GM03348 (cell line): ENCODE results near the gene FGF6.
"Not testable (repeated sequence)": the region's sequence is repeated elsewhere in the genome, so short reads cannot be mapped to it uniquely, and the experiment has no call there.

Experiments
- DNase-seq: peaks from one replicate; pipeline ENCODE4 v3.0.0; 2012; ENCODE audit warnings: low spot score

The FGF6 gene

GRCh38 chr12:4445156-4446101, at the start of gene FGF6:
Gene FGF6, minus strand, starts transcription at chr12:4445815. Its CDS starts 245 bp downstream, at chr12:4445570.
- no peak for DNase-seq

DNA sequence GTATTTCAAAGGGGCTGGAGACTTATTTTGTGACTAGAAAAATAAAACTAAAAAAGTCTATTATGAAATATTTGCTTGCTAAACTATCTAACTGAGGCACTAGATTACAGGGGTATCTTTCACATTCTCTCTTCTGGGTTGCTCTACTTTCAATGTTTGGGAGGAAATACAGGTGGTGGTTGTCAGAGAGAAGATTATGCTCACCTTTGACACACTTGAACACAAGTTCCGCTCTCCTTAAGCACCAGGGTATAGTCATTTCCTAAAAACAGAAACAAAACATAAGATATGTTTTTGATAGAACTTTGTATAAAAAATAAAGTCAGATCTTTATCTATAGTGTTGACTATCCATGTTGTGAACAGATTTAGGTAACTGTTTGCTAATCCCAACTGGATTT, 45.4 kb upstream of the FGF6 start:
- no peak for DNase-seq

DNA sequence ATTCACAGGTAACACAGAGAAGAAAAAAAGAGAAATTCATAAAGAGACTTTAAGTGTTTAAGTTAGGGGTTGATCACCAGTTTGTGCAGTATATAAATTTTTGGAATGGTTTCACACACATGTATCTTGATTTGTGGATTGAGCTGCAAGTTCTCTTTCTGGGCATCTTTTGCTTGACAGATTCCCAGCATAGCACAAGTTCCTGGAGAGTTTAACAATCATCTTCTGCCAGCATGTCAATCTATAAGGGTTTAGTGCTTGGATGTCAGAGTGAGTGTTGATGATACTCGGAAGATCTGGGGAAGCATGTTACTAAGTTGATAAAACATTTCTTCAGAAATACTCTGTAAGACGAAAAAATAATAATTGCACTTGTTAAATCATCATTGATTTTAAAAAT, 43.9 kb upstream of the FGF6 start:
- no peak for DNase-seq

DNA sequence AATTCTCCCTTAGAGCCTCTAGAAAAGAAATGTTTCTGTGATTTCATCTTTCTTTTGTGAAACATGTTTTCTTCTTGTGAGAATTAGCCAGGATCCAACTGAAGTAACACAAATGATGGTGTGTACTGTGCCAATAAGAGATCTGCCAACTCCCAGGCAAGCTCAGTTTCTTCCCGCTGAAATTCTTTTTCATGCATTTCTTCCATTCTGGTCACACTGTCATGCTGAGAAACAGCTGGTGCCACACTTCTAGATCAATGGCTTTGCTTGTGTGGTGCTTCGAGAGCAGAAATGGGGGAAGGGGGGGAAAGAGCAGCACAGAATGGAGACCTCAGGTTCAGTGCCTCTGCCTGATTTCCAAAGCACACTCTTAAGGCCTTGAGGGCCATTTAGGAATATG, 41.4 kb upstream of the FGF6 start:
- no peak for DNase-seq

DNA sequence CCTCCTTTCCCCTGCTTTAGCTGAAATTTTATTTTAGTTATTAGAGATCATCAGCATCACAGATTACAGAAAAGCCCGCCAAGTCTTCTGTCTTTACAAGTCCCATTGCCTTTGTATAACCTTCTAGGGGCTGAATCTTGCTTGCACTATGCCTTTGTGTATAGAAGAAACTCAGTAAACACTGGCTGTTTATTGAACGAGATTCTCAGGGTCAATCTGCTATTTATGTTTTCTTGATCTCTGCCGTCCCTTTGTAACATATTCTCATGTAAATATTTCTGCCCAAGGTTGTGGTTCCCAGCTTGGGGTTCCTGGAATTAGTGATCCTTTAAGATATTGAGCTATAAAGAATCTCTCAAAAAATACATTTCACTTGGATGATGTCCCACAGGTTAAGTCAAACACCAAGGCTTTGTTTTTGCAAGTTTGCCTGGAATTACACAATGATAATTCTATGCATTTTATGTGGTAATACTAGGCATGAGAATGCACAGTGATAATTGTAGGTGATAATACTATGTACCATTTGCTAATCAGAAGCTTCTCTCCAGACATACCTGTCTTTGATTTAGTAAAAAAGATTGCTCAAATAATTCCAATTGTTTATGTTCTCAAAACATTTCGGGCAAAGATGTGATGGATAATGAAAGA, 40.6 kb upstream of the FGF6 start:
- no peak for DNase-seq

DNA sequence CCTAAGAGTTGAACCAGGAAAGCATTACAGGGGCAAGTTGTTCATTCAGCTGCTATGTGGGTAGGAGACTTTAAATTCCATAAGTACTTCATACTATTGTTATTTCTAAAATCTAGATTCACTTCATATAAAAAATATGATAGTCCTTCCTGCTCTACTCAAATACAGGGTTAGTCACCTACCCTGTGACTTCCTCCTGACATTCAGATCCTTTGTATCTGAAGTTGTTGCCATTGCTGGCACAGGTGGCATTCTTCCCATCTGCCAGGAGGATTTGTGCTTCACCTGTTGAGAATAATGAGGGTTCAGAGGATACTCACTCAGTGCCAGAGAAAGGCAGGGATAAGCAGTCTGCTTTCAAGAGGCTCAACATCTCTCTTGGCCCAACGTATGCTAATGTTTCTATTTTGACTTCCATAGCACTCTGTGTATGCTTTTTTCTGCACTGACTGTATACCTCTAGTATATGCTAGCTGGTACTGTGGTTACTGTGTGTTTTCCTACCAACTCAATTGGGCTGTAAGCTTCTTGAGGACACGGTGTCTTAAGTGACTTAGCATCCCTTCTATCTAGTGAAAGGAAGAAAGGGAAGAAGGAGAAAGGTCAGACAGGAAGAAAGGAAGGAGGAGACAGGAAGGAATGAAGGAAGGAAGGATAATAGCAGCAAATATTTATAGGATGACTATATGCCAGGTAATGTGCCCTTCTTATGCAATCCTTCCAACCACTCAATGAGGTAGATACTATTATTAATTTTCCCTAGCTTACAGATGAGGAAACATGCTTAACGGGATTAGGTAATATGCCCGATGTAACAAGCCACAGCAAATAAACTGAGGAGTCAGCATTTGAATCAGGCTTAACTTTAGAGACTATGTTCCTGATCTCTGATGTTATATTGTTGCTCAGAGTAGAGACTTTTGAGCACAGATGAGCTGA, 38.5 kb upstream of the FGF6 start:
- no peak for DNase-seq

- DNase-seq, result no peak
Observed at GRCh38 chr12:4482936-4483335, 37.3 kb upstream of the FGF6 start.

DNA sequence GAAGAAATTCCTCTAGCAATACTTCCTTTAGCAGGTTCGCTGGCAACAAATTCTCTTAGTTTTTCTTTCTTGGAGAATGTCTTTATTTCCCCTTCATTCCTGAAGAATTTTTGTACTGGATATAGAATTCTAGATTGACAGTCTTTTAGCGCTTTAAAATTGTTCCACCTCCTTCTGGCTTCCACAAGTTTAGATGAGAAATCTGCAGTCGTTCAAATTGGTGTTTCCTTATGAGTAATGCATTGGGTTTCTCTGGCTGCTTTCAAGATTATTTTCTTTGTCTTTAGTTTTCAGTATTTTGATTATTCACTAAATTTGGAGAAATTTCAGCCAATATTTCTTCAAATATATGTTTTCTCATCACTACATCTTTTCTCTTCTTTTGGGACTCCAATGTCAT, 33.3 kb upstream of the FGF6 start:
- no peak for DNase-seq

GRCh38 chr12:4477129-4477528, 31.5 kb upstream of the FGF6 start:
- no peak for DNase-seq

GRCh38 chr12:4472046-4472445, 26.4 kb upstream of the FGF6 start:
- DNase-seq, result no peak

GRCh38 chr12:4471256-4471655, 25.6 kb upstream of the FGF6 start:
- no peak for DNase-seq

DNA sequence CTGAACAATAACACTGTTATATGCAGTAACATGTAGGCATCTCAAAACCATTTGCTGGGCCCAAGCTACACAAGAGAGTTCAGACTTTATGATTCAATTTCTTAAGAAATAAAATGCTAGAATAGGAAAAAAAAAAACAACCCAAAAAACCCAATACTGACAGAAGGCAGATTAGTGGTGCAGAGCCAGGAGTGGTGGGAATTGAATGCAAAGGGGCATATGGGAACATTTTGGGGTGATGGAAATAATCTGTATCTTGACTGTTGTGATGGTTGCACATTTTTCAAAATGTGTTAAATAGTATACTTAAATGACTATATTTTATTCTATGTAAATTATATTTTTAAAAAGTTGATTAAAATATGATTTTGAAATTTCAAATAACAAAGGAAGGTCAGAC, 23.4 kb upstream of the FGF6 start:
- DNase-seq, result no peak

DNA sequence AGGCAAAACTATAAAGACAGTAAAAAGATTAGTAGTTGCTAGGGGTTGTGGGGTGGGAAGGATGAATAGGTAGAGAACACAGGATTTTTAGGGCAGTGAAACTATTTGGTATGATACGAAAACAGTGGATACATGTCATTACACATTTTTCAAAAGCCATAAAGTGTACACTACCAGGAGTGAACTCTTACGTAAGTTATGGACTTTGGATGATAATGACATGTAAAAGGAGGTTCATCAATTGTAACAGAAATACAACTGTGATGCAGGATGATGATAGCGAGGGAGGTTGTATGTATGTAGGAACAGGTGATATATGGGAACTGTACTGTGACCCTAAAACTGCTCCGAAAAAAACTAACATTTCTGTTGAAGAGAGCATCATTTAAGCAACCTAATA, 15.1 kb upstream of the FGF6 start:
- DNase-seq, result no peak

- DNase-seq, result not testable (repeated sequence)
Observed at GRCh38 chr12:4455849-4456248, 10.2 kb upstream of the FGF6 start.

- DNase-seq, result no peak
Observed at GRCh38 chr12:4454315-4454860, 8.8 kb upstream of the FGF6 start.

GRCh38 chr12:4451694-4452093, 6.1 kb upstream of the FGF6 start:
- no peak for DNase-seq

DNA sequence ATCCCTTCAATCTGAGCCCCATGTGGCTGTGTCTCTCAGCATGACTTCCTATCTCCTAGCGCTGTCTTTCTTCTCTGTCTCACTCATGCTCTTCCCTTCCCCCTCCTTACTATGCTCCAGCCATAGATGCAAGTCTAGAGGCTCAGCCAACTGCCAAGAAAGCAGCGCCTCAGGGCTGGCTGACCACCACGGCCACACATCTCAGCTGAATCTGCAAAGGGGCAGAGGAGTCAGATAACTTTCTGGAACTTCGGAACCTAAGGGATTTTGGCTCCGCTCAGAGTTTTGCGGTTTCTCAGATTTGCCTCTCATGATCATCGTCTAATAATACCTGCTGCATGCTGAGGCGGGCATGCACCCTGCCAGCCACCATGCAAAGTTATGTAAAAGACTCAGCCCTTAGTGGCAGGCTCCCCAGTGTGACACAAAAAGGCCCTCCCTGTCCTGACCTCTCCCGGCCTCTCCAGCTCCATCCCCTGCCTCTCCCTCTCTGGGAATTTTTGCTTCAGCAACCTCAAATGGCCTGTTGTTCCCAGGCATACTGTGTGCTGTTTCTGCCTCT, 5.0 kb upstream of the FGF6 start:
- DNase-seq, result no peak

DNA sequence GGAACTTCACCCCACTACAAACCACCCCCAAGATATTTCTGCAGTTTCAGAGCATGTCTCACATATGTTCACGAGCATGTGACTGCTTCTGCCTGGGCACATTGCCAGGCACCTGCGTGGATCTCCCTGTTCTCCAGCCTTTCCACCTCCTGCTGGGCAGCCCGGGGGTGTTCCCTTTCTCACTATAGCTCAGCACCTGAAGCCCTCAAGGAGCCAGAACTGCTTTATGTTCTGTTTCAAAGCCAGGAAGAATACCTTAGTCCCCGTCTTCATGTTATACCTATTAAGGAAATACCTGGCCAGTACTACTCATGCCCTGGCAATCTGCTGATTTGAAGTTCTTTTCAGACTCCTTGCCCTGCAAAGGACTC, 4.2 kb upstream of the FGF6 start:
- DNase-seq, result no peak

DNA sequence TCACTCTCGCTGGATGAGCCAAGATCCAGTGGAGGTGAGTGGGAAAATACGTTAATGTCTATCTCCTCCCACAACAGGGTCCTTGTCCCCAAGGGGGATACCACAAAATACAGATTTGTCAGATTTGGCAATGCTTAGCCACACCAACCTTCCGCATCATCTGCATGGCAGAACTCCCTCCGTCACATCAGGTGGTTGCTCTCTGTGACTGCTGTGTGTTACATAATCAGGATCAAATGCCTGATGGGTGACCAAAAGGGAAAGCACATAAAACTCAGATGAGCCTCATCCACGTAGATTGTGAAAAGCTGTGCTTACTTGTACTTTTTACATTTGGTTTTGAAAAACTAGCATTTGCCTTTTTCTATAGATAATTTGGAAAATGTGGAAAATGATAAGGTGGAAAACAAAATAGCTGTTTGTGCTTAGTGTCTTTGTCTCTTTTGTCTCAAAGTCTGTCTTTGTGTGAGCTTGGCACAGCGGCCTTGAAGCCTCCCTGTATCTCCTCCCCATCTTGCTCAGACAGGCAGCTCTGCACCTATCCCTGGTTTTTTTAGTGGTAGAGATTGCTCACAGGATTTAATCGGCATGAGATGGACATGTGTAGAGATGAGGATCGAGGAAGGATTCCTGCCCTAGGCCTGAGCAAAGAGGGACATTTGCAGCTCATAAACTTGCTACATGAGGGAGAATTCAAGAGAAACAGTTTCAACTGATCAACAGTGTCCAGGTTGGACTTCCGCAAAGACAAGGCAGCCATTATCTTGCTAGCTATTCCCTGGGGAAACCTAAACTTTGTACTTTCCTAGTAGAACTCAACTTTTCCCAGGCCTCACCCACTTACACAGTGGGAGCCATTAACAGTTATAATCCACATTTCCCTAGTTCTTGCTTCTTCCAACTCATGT, 3.6 kb upstream of the FGF6 start:
- no peak for DNase-seq

DNA sequence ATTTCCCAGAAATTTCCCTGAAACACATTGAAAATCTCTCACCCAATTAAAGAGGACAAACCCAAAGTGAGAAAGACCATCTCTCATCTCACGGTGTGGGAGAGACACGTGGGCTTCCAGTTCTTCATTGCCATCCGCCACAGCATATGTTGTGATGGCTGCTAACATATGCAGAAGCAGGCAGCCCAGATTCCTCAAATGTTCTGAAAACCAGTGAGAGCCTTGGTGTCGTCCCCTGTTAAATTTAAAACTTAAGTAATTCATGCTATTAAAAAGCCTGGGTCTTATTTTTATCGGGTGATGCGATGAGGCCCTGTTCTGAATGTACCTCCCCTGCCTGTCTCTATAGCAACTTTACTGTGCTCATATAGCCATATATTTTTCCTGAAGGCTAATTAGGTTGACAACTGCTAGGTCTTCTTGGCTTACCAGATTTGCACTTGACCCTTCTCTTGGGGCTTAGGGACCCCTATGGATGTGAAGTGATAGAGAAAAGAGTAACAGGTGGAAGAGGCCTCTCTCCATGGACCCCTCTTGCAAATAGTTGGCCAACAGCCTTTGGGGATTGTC, 2.8 kb upstream of the FGF6 start:
- no peak for DNase-seq
